HepG2 (cell line): Measurements from ENCODE around the gene DLG4. TPM values are rescaled to one million over a fixed set of nuclear protein-coding genes. Genes with fewer than 3 reads are reported as not detected.

ENCODE experiments used
- ATF7-NPFF ChIP-seq: sonication (generic); formaldehyde crosslinking; IDR thresholded peaks from 2 replicates; pipeline ENCODE4 v1.8.1; 2023; ENCODE audit warnings: mild to moderate bottlenecking, low read depth, missing genetic modification reagents, moderate library complexity
- FOSL2 ChIP-seq: sonication (generic); formaldehyde crosslinking; IDR thresholded peaks from 2 replicates; pipeline ENCODE4 v1.4.0; 2020; ENCODE audit warnings: missing genetic modification reagents
- FOXA3 ChIP-seq: IDR thresholded peaks from 2 replicates; pipeline ENCODE4 v1.6.1; 2016; ENCODE audit warnings: missing genetic modification reagents, missing compliant biosample characterization
- HNRNPH1 ChIP-seq: fragments of 200-400 bp; formaldehyde crosslinking; optimal IDR thresholded peaks from 2 replicates; pipeline ENCODE3; 2017; ENCODE audit warnings: mild to moderate bottlenecking, low read depth, low read length
- KDM1A ChIP-seq: IDR thresholded peaks from 2 replicates; pipeline ENCODE4 v1.6.1; 2016; ENCODE audit warnings: missing compliant biosample characterization
- NRL ChIP-seq: sonication (generic); formaldehyde crosslinking; IDR thresholded peaks from 2 replicates; pipeline ENCODE4 v1.5.0; 2020; ENCODE audit warnings: missing genetic modification reagents, mild to moderate bottlenecking, moderate library complexity, borderline replicate concordance
- PITX1 ChIP-seq: sonication (generic); formaldehyde crosslinking; IDR thresholded peaks from 2 replicates; pipeline ENCODE4 v1.5.1; 2020; ENCODE audit warnings: mild to moderate bottlenecking, missing genetic modification reagents
- POLR2AphosphoS2 ChIP-seq: IDR thresholded peaks from 2 replicates; pipeline ENCODE4 v1.6.1; 2011; ENCODE audit warnings: low read depth, low read length, improper control_type of control experiment
- RARA ChIP-seq: IDR thresholded peaks from 2 replicates; pipeline ENCODE4 v1.6.1; 2016; ENCODE audit warnings: missing genetic modification reagents, missing compliant biosample characterization
- TEAD2 ChIP-seq: sonication (generic); formaldehyde crosslinking; IDR thresholded peaks from 2 replicates; pipeline ENCODE4 v1.9.0; 2021; ENCODE audit warnings: missing genetic modification reagents
- U2AF1 ChIP-seq: fragments of 200-400 bp; formaldehyde crosslinking; optimal IDR thresholded peaks from 2 replicates; pipeline ENCODE3; 2017; ENCODE audit warnings: mild to moderate bottlenecking, low read depth, low read length
- ZBTB8A ChIP-seq: sonication (generic); formaldehyde crosslinking; IDR thresholded peaks from 2 replicates; pipeline ENCODE4 v1.4.0; 2020; ENCODE audit warnings: mild to moderate bottlenecking, low read depth, missing genetic modification reagents, borderline replicate concordance
- ZFP1 ChIP-seq: IDR thresholded peaks from 2 replicates; pipeline ENCODE4 v1.6.1; 2016
- ZMYM3 ChIP-seq: sonication (generic); formaldehyde crosslinking; IDR thresholded peaks from 2 replicates; pipeline ENCODE4 v1.5.1; 2020; ENCODE audit warnings: mild to moderate bottlenecking, missing genetic modification reagents
- ZNF101 ChIP-seq: sonication (generic); formaldehyde crosslinking; IDR thresholded peaks from 2 replicates; pipeline ENCODE4 v1.4.0; 2020; ENCODE audit warnings: mild to moderate bottlenecking, low read depth, missing genetic modification reagents, borderline replicate concordance
- ZNF138 ChIP-seq: sonication (generic); formaldehyde crosslinking; IDR thresholded peaks from 2 replicates; pipeline ENCODE4 v1.5.0; 2020; ENCODE audit warnings: mild to moderate bottlenecking, low read depth, missing genetic modification reagents
- ZNF331 ChIP-seq: sonication (generic); formaldehyde crosslinking; IDR thresholded peaks from 2 replicates; pipeline ENCODE4 v1.4.0; 2020; ENCODE audit warnings: missing genetic modification reagents
- ZNF556 ChIP-seq: sonication (generic); formaldehyde crosslinking; IDR thresholded peaks from 2 replicates; pipeline ENCODE4 v1.4.0; 2020; ENCODE audit warnings: mild to moderate bottlenecking, missing genetic modification reagents, borderline replicate concordance
- ZNF816 ChIP-seq: sonication (generic); formaldehyde crosslinking; IDR thresholded peaks from 2 replicates; pipeline ENCODE4 v1.8.0; 2022; ENCODE audit warnings: missing genetic modification reagents, mild to moderate bottlenecking, borderline replicate concordance
- ZSCAN21 ChIP-seq: sonication (generic); formaldehyde crosslinking; IDR thresholded peaks from 2 replicates; pipeline ENCODE4 v1.8.0; 2022; ENCODE audit warnings: mild to moderate bottlenecking, missing genetic modification reagents, moderate library complexity, borderline replicate concordance
- polyA plus RNA-seq, 8 experiments: library from polyadenylated mRNA; depleted of rRNA in 3 of 8; stranded (reverse) in 7 of 8; unstranded in 1 of 8; fragments of >200 nt; fragmentation: Illumina TruSeq in 4 of 8; extraction: Trizol in 4 of 8; gene quantifications; 2 replicates each; pipeline versions ENCODE4 v1.2.1 to v1.2.3, GENCODE V29; 2011 to 2016; ENCODE audit warnings: low read depth in 4 of 8, missing spikeins in 1 of 8, mixed read lengths in 1 of 8; ENCODE audit not compliant: insufficient read depth in 1 of 8
- total RNA-seq, 5 experiments: library from RNA; depleted of rRNA; stranded (reverse); fragments of >200 nt; fragmentation: Illumina TruSeq; extraction: Trizol; gene quantifications; 2 replicates each; pipeline ENCODE4 v1.2.3, GENCODE V29; 2016; ENCODE audit warnings: low read depth in 1 of 5
- TF ChIP-seq, protein P1 (sequence below): sonication (generic); formaldehyde crosslinking; IDR thresholded peaks from 2 replicates; pipeline ENCODE4 v1.4.0; 2020; ENCODE audit warnings: missing genetic modification reagents
- TF ChIP-seq, protein P2 (sequence below): IDR thresholded peaks from 2 replicates; pipeline ENCODE4 v1.4.0; 2020; ENCODE audit warnings: mild to moderate bottlenecking, missing genetic modification reagents
- TF ChIP-seq, protein P3 (sequence below): sonication (generic); formaldehyde crosslinking; IDR thresholded peaks from 2 replicates; pipeline ENCODE4 v1.8.0; 2022; ENCODE audit warnings: missing genetic modification reagents, mild to moderate bottlenecking, borderline replicate concordance
- TF ChIP-seq, protein P4 (sequence below): sonication (generic); formaldehyde crosslinking; IDR thresholded peaks from 2 replicates; pipeline ENCODE4 v1.8.0; 2022; ENCODE audit warnings: mild to moderate bottlenecking, missing genetic modification reagents, moderate library complexity

The DLG4 gene
- total and polyA plus RNA-seq, 2 of the 13 experiments (the other 11 are each of a cell fraction or from before 2014, with no cell fraction given), result 0.71 to 4.3 TPM

DNA sequence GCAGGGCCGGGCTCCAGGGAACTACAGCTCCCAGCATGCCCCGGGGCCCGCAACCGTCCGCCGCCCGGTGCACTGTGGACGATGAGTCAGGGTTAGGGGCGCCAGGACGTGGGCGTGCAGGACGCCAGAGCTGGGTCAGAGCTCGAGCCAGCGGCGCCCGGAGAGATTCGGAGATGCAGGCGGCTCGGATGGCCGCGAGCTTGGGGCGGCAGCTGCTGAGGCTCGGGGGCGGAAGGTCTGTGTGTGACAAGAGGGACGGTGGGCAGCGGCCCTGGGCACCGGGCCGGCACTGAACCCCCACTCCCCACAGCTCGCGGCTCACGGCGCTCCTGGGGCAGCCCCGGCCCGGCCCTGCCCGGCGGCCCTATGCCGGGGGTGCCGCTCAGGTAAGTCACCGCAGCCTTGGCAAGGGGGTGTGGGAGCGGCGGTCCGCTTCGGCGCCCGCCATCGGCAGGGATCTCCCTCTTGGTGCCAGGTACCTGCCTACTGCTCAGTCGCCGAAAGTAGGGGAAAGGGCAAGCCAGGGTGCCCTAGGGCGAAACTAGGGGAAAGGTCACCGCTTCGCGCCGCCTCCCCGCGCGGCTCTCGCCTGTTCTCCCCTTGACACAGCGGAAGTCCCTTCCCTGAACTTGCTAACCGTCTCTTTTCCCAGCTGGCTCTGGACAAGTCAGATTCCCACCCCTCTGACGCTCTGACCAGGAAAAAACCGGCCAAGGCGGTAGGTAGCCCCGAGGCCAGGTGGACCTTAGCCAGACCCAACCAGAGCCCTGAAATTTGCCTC is at the start of gene DLG4, which contains the start of gene ACADVL (continued):
- TF ChIP-seq HNRNPH1, result no peak
- TF ChIP-seq ZMYM3 (CRISPR knock-in tag), result 0 out of 2 replicates have a peak, but pooled peaks have one; percentile 1
- TF ChIP-seq ZFP1 (CRISPR knock-in tag), result no peak; the same call in 1 of the 2 replicates
- TF ChIP-seq, protein P1, sequence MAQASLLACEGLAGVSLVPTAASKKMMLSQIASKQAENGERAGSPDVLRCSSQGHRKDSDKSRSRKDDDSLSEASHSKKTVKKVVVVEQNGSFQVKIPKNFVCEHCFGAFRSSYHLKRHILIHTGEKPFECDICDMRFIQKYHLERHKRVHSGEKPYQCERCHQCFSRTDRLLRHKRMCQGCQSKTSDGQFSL (CRISPR knock-in tag), result no peak
- TF ChIP-seq ZNF331 (CRISPR knock-in tag), result no peak
- TF ChIP-seq FOXA3, result peak; percentile 49
- TF ChIP-seq POLR2AphosphoS2, result peak; percentile 34; the same call in 1 of the 2 replicates
- peak; percentile 78 for TF ChIP-seq ZSCAN21 (CRISPR knock-in tag)
- no peak for TF ChIP-seq KDM1A (CRISPR knock-in tag)
- no peak for TF ChIP-seq ZNF101 (CRISPR knock-in tag)
- no peak for TF ChIP-seq U2AF1
- TF ChIP-seq TEAD2, result no peak
- TF ChIP-seq NRL (CRISPR knock-in tag), result peak; percentile 21; the same call in 1 of the 2 replicates
- TF ChIP-seq, protein P2, sequence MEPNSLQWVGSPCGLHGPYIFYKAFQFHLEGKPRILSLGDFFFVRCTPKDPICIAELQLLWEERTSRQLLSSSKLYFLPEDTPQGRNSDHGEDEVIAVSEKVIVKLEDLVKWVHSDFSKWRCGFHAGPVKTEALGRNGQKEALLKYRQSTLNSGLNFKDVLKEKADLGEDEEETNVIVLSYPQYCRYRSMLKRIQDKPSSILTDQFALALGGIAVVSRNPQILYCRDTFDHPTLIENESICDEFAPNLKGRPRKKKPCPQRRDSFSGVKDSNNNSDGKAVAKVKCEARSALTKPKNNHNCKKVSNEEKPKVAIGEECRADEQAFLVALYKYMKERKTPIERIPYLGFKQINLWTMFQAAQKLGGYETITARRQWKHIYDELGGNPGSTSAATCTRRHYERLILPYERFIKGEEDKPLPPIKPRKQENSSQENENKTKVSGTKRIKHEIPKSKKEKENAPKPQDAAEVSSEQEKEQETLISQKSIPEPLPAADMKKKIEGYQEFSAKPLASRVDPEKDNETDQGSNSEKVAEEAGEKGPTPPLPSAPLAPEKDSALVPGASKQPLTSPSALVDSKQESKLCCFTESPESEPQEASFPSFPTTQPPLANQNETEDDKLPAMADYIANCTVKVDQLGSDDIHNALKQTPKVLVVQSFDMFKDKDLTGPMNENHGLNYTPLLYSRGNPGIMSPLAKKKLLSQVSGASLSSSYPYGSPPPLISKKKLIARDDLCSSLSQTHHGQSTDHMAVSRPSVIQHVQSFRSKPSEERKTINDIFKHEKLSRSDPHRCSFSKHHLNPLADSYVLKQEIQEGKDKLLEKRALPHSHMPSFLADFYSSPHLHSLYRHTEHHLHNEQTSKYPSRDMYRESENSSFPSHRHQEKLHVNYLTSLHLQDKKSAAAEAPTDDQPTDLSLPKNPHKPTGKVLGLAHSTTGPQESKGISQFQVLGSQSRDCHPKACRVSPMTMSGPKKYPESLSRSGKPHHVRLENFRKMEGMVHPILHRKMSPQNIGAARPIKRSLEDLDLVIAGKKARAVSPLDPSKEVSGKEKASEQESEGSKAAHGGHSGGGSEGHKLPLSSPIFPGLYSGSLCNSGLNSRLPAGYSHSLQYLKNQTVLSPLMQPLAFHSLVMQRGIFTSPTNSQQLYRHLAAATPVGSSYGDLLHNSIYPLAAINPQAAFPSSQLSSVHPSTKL (CRISPR knock-in tag), result peak; percentile 7; the same call in 1 of the 2 replicates
- TF ChIP-seq, protein P3, sequence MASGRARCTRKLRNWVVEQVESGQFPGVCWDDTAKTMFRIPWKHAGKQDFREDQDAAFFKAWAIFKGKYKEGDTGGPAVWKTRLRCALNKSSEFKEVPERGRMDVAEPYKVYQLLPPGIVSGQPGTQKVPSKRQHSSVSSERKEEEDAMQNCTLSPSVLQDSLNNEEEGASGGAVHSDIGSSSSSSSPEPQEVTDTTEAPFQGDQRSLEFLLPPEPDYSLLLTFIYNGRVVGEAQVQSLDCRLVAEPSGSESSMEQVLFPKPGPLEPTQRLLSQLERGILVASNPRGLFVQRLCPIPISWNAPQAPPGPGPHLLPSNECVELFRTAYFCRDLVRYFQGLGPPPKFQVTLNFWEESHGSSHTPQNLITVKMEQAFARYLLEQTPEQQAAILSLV (CRISPR knock-in tag), result peak; percentile 87; the same call in 1 of the 2 replicates
- peak; percentile 76; the same call in 1 of the 2 replicates for TF ChIP-seq ATF7-NPFF (CRISPR knock-in tag)
- 0 out of 2 replicates have a peak, but pooled peaks have one; percentile 27 for TF ChIP-seq ZNF556 (CRISPR knock-in tag)
- no peak; the same call in 1 of the 2 replicates for TF ChIP-seq PITX1 (CRISPR knock-in tag)
- TF ChIP-seq ZBTB8A (CRISPR knock-in tag), result peak; percentile 48; the same call in 1 of the 2 replicates
- peak; percentile 54; the same call in 1 of the 2 replicates for TF ChIP-seq ZNF816 (CRISPR knock-in tag)
- TF ChIP-seq ZNF138 (CRISPR knock-in tag), result 0 out of 2 replicates have a peak, but pooled peaks have one; percentile 10
- peak; percentile 81 for TF ChIP-seq RARA
- peak; percentile 97 for TF ChIP-seq FOSL2 (CRISPR knock-in tag)
- TF ChIP-seq, protein P4, sequence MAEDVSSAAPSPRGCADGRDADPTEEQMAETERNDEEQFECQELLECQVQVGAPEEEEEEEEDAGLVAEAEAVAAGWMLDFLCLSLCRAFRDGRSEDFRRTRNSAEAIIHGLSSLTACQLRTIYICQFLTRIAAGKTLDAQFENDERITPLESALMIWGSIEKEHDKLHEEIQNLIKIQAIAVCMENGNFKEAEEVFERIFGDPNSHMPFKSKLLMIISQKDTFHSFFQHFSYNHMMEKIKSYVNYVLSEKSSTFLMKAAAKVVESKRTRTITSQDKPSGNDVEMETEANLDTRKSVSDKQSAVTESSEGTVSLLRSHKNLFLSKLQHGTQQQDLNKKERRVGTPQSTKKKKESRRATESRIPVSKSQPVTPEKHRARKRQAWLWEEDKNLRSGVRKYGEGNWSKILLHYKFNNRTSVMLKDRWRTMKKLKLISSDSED (CRISPR knock-in tag), result no peak
